ENCODE measurements around the gene FRY.

FRY gene

GRCh38 chr13:32176696-32177095 lies 145.1 kb downstream of the FRY start:
- no peak overlapping the region for H3K27ac ChIP-seq
- TF ChIP-seq, protein P1, sequence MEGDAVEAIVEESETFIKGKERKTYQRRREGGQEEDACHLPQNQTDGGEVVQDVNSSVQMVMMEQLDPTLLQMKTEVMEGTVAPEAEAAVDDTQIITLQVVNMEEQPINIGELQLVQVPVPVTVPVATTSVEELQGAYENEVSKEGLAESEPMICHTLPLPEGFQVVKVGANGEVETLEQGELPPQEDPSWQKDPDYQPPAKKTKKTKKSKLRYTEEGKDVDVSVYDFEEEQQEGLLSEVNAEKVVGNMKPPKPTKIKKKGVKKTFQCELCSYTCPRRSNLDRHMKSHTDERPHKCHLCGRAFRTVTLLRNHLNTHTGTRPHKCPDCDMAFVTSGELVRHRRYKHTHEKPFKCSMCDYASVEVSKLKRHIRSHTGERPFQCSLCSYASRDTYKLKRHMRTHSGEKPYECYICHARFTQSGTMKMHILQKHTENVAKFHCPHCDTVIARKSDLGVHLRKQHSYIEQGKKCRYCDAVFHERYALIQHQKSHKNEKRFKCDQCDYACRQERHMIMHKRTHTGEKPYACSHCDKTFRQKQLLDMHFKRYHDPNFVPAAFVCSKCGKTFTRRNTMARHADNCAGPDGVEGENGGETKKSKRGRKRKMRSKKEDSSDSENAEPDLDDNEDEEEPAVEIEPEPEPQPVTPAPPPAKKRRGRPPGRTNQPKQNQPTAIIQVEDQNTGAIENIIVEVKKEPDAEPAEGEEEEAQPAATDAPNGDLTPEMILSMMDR (conservative IDR thresholded peaks at IDR 0.05; ENCODE audit: low read depth): no peak
- DNase-seq (ENCODE audit: low spot score): no peak
- ChIA-PET POLR2A (ENCODE audit: low non-redundant PET) (no interaction called here), CTCF (no interaction called here)

DNA sequence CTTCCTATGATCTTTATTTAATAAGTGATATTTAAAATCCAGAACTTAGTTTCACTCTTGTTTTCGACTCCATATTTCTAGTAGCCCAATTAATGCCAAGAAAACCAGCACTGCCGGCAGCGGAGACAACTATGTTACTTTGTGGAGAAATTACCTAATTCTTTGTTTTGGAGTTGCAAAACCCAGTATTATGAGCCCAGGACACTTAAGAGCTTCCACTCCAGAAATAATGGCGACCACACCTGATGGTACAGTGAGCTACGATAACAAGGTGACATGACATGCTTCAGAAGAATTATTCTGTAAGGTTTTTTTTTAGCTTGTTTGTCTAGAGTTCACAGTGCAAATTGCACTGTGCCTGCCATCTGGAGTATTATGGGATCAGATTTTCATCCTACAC lies 147.2 kb downstream of the FRY start:
- ChIA-PET CTCF (interaction anchor here (0.8 kb wide), 1 partner anchor 9 kb away, joined by 3 read pairs; no protein-coding TSS in a partner anchor), POLR2A (ENCODE audit: low non-redundant PET) (no interaction called here)
- no peak for DNase-seq (ENCODE audit: low spot score)
- TF ChIP-seq, protein P1 (conservative IDR thresholded peaks at IDR 0.05; ENCODE audit: low read depth): no peak
- H3K27ac ChIP-seq: no peak overlapping the region

- no peak for DNase-seq (ENCODE audit: low spot score)
Observed at GRCh38 chr13:32179708-32180107, 148.1 kb downstream of the FRY start.

GRCh38 chr13:32187651-32188050 lies 156.1 kb downstream of the FRY start:
- TF ChIP-seq, protein P1 (conservative IDR thresholded peaks at IDR 0.05; ENCODE audit: low read depth): no peak
- POLR2A ChIA-PET (ENCODE audit: low non-redundant PET): no interaction called here
- H3K27ac ChIP-seq: no peak overlapping the region
- CTCF ChIA-PET: interaction anchor here (0.6 kb wide), 1 partner anchor 9 kb away, joined by 3 read pairs; no protein-coding TSS in a partner anchor
- no peak for DNase-seq (ENCODE audit: low spot score)

More at GRCh38 chr13:32179708-32180107, 148.1 kb downstream of the FRY start:
- TF ChIP-seq, protein P1 (conservative IDR thresholded peaks at IDR 0.05; ENCODE audit: low read depth): no peak
- H3K27ac ChIP-seq: no peak overlapping the region
- POLR2A ChIA-PET (ENCODE audit: low non-redundant PET): no interaction called here
- CTCF ChIA-PET: interaction anchor here (0.7 kb wide), 1 partner anchor 56 kb away, joined by 3 read pairs; no protein-coding TSS in a partner anchor

GRCh38 chr13:32191452-32191998 lies 160.0 kb downstream of the FRY start:
- CTCF ChIA-PET: interaction anchor here (0.6 kb wide), 1 partner anchor 792 kb away, joined by 4 read pairs; no protein-coding TSS in a partner anchor
- DNase-seq (ENCODE audit: low spot score): no peak
- H3K27ac ChIP-seq: no peak overlapping the region
- TF ChIP-seq, protein P1 (conservative IDR thresholded peaks at IDR 0.05; ENCODE audit: low read depth): no peak
- POLR2A ChIA-PET (ENCODE audit: low non-redundant PET): no interaction called here

DNA sequence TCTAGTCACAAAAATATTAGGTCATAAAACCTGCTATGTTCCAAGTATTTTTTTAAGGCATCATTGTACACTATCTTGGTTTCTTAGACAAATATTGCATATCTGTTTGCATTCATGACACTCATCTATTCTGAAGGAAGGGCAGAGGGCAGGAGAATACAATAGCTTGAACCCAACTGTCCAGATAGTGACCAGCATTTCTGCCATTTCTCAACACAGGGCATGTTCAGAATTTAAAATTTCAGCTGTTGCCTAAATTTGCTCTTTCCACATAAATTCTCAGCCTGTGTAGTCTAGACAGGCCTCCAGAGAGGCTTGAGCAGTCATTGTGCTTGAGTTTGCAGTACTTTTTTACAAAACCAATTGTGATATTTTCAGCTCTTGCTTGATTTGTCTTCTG lies 164.1 kb downstream of the FRY start:
- DNase-seq (ENCODE audit: low spot score): no peak
- no peak overlapping the region for H3K27ac ChIP-seq
- POLR2A ChIA-PET (ENCODE audit: low non-redundant PET): no interaction called here
- TF ChIP-seq, protein P1 (conservative IDR thresholded peaks at IDR 0.05; ENCODE audit: low read depth): no peak
- CTCF ChIA-PET: no interaction called here

Measured in RWPE1 (cell line).